Kasumi-1 (cell line): ENCODE measurements around the gene OCSTAMP.

Source experiments
- DNase-seq, 2 experiments: peaks; one replicate each; lab custom pipeline; 2025; lab: John Stamatoyannopoulos, UW

The OCSTAMP gene

GRCh38 chr20:46553926-46554325, 3.5 kb upstream of the OCSTAMP start:
- no peak for DNase-seq

DNA sequence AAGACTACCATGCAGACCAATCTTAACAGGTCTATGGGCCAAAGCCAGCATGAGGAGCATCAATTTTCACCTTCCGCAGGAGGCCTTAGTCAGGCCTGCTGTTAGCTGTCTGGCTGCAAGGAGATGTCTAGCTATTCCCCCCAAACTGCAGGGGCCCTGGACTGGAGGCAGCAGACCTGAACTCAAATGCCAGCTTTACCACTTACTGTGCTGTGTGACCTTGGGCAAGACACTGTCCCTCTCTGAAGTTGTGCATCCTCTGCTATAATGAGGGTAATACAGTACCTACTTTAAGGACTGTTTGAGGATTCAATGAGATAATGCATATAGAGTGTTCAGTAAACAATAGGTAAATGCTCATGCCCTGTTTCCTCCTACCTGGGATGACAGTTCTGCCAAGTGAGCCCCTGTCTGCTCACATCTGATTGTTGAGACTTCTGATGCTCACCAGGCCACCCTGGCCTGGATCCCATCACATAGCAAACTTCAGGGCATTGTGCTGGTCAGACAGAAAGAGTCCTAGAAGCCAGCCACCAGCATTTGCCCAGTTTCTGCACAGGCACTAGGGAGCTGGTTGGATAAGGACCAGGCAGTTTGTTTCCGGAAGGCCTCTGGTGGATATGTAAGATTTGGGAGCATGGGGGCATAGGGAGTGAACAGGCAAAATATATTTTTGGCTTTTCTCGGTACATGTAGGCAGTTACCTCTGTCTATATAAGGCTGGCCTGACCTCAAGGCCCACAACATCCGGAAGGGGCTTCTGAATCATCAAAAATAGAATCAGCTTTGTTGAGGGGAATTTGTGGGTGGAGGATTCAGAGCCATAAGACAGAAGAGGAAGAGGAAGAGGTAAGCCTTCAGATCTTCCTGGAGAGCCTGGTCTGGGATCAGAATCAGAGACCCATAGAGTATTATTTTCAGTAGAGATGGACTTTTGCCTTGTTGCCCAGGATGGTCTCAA, 2.3 kb upstream of the OCSTAMP start:
- DNase-seq, result peak; percentile 71 to 74

GRCh38 chr20:46551522-46552381, 1.3 kb upstream of the OCSTAMP start:
- no peak for DNase-seq

DNA sequence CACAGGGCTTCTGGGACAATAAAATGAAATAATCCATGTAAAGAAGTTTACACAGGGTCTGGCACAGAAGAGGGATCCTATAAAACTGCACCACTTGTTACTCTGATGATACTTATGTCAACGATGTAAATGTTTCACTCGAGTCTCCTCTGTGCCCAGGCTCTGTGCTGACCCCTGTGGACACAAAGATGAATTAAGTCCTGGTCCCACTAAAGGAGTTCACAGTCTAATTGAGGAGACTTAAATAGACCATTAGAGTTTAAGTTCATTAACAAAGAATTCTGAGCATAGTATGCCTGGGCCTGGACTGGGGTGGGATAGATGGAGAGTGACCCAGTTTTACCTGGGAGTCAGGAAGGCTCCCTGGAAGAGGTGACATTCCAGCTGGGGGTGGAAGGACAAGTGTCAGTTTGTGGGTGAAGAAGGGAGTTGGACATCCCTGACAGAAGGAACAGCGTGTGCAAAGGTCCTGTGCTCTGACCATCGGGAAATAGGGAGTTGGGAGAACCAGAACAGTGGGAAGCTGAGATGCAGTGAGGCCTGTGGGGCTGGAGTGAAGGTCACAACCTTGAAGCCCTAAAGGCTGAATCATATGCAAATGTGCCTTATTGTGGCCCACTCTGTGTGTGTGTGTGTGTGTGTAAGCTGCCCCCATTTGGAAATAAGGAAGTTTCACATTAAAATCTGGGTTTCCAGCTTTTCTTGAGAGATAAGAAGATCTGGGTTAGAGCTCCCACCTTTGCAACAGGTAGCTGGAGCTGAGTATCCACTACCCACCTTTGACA, 1.1 kb downstream of the OCSTAMP start:
- DNase-seq, result no peak

GRCh38 chr20:46548688-46549087, 1.8 kb downstream of the OCSTAMP start:
- no peak for DNase-seq

GRCh38 chr20:46547995-46548394, 2.5 kb downstream of the OCSTAMP start:
- no peak for DNase-seq

DNA sequence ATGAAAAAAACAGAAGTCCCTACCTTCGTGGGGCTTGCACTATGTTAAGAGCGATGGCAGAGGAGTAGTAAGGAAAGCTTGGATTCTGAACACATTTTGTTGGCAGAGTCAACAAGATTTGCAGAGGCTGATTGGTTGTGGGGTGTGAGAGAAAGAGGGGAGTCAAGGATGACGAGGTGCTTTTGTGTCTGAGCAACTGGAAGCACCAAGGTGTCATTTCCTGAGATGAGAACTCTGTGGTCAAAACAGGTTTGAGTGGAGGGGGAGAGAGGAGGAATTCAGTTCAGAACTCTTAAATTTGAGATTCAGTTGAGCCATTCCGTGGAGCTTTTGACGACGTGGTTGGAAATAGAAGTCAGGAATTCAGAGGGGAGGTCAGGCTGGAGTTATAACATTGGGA, 3.5 kb downstream of the OCSTAMP start:
- no peak for DNase-seq

DNA sequence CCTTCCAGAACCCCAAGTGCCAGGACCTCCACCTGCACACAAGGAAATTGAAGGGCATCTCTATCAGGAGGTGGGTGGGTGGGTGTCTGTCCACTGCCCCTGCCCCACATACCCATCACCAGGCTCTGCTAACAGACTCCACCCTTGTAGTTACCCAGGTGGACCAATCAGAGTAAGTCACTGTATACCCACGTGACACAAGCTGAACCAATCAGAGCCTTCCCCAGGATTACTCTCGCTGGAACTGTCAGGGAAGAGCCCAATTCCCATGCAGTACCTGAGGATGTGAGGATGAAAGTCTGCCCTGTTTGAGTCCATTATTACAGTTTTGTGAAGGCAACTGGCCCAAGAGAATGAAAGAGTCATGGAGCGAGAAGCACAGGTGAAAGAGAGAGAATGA, 4.2 kb downstream of the OCSTAMP start:
- no peak for DNase-seq

GRCh38 chr20:46545827-46546138, 4.7 kb downstream of the OCSTAMP start:
- no peak for DNase-seq

DNA sequence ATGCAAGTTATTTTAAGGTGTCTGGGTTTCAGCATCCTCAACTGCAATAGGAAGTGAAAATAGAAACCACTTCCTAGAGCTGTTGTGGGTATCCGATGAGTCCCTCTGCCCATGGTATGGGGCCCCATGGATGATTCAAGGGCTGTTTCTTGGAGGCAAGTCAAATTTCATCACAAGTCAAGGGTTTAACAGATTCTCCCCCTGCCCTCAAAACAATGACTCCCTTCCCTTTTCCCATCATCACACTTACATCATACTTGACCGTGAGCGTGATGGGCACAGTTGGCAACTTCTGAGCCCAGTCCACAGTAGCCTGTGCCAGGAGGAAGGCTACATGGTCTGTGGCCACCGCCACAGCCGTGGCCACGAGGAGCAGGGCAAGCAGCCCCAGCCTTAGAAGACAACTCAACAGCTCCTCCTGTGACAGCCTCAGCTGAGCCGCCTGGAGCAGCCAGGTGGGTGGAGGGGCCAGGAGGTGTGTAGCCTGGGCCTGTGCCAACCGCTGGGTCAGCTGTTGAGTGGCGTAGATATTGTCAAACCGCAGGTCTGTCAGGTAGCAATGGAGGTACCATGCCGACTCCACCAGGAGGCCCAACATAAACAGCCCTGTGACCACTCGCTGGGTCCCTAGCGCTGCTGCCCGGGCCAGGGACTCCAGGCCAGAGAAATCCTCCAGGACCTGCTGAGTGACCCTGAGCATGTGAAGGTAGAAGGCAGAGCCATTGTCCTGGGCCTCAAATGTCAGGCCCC, 5.2 kb downstream of the OCSTAMP start:
- DNase-seq, result peak; percentile 65 to 71

- peak in 1 of 2 experiments; percentile 6 for DNase-seq
These were observed 5.9 kb downstream of the OCSTAMP start for GRCh38 chr20:46544576-46544975.

DNA sequence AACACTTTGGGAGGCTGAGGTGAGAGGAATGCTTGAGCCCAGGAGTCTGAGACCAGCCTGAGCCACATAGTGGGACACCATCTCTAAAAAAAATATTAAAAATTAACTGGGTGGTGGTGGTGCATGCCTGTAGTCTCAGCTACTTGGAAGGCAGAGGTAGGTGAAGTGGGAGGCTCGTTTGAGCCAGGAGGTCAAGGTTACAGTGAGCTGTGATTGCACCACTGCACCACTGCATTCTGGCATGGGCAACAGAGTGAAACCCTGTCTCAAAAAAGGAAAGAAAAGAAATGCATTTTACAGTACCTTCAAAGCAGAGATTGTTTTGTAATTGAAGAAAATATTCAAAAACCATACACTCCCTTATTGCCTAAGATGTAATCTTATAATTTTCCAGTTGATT, 6.5 kb downstream of the OCSTAMP start:
- no peak for DNase-seq

DNA sequence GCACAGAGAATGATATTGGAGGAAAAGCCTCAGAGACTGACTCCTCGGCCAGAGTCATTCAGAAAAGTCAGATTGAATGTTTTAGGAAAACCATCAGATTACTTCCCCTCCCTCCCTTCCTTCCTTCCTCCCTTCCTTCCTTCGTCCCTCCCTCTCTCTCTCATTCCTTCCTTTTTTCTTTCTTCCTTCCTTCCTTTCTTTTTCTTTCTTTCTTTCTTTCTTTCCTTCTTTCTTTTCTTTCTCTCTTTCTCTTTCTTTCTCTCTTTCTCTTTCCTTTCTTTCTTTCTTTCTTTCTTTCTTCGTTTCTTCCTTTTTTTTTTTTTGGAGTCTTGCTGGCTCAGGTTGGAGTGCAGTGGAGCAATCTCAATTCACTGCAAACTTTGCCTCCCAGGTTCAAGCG, 7.4 kb downstream of the OCSTAMP start:
- no peak for DNase-seq

GRCh38 chr20:46541229-46541935, 9.1 kb downstream of the OCSTAMP start:
- DNase-seq, result no peak

GRCh38 chr20:46539113-46539512, 11.3 kb downstream of the OCSTAMP start:
- DNase-seq, result no peak

DNA sequence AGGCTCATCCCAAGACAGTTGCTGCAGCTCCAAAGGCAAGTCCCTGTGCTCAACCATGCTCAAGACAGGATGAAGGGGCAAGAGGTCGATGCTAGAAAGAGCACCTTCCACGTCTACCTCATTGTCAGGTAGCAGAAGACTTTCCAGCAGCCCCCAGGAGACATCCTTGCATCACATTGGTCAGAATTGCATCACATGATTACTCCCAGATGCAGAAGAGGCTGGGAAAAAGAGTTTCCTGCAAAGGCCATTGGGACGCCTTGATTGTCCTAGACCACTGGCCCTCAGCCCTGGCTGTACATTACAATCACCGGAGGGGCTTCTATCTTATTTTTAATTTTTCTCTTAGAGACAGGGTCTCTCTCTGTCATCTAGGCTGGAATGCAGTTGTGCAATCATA, 19.8 kb downstream of the OCSTAMP start:
- DNase-seq, result no peak

DNA sequence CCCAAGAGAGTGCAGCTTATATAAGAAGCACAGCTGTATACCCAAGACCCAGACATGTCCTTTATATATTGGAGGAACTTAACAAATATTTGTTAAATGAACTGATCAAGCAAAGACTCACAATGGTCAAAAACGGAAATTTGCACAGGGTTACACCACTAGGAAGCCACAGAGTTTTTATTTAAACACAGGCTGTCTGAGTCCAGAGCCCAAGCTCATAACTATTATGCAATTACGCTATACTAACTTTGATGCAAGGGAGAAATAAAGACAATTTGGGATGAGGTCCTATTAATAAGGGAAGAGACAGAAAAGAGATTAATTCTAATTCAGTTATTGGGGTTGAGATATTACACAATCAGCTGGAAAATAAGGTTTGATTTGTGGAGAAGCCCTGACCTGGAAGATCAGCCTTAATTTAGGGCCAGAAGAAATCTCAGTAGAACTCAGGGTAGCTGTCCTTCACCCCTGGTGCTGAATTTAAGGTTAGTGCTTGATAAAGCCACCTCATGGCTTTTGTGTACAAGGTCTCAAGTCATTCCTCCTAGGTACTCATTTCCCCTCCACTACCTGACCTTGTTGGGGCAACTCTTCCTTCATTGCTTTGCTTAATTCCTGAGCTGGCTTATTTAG, 26.6 kb downstream of the OCSTAMP start:
- DNase-seq, result peak; percentile 21 to 24

DNA sequence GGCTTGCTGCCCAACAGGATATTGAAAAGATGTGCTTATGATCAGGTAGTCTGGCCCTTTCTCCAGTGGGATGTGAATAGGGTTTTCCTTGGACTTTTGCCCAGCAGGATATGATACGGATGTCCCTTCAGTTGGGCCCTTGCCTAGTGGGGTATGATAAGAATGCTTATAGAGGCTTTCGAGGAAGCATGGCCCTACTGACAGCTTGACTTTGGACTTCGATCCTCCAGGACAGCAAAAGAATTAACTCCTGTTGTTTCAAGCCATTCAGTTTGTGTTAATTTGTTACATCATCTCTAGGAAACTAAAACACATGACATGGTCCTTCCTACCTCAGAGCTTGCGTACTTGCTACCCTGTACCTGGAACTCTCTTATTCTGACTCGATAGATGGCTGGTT, 27.3 kb downstream of the OCSTAMP start:
- DNase-seq, result no peak

DNA sequence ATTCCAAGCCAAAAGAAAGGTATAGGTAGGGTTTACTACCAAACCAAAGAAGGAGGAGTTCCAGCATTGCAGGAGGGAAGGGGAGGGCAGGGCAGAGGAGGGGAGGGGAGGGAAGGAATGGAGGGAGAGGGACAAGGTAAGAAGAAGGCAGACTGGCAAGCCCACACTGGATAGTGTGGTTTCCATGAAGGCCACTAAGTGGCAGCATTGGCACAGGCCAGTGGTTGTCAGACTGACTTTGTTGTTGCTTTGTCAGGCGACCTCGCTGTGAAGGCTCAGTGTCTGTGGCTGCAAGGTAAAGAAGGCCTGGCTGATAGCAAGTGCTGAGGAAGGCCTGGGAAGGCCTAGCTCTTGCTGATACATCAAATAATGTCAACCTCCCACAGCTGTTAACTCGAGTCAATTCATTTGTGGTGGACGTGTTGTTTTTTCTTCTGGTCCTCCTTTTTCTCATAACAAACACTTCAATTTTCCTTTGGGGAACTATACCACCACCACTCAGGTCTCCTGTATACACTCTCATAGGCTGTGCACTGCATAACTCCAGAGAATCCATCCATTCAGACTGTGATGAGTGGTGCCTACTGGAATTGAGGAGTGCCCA, 29.4 kb downstream of the OCSTAMP start:
- DNase-seq, result peak; percentile 21 to 48

- no peak for DNase-seq
These were observed 29.9 kb downstream of the OCSTAMP start for GRCh38 chr20:46520540-46520939.
